Gastrocnemius medialis (tissue), 4 donors: ENCODE data around the gene PMS2.
"Not testable (repeated sequence)": the region's sequence is repeated elsewhere in the genome, so short reads cannot be mapped to it uniquely, and the experiment has no call there.

Source experiments
- CTCF ChIP-seq, 5 experiments: fragments of 450-650 bp in 3 of 5; fragments of 200-600 bp in 2 of 5; sonication (generic) in 2 of 5; IDR thresholded peaks in 4 of 5; conservative IDR thresholded peaks in 1 of 5; 1 replicate in 4 of 5; 2 replicates in 1 of 5; pipeline ENCODE4 v1.5.1; 2016 to 2019; ENCODE audit warnings: antibody characterized with exemption in 5 of 5, mild to moderate bottlenecking in 3 of 5, moderate library complexity in 3 of 5
- POLR2A ChIP-seq, 2 donors: fragments of 450-650 bp; IDR thresholded peaks; one replicate each; pipeline ENCODE4 v1.6.1; 2017; ENCODE audit warnings: antibody characterized with exemption in 2 of 2, mild to moderate bottlenecking in 2 of 2, moderate library complexity in 2 of 2

DNA sequence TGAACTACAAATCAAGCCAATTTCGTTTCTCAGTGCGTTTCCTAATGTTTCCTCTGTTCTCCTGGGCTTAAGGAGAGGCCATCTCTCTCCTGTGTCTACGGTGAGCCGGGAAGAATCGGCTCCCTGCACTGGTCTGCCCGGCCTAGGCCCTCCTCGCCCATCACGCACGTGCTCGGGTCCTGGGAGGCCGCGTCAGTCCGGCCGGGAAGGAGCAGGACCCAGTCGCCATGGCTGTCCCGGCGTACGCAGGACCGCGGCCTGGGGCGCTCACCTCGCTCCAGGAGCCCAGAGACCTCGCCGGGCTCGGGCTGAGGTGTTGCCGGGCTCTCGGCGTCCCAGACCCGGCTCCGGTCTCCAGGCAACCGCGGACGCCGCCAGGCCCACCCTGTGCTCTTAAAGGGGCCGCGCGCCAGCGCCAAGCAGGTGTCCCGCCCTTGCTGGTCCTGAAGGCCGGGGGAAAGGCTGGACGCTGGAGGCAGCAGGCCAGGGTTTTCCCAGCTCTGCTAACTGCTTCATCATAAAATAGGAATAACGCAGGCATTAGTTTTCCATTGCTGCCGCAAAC is 38.4 kb downstream of the PMS2 start, which contains the start of gene RSPH10B:
- TF ChIP-seq CTCF (IDR thresholded peaks at IDR 0.05 in 4 of 5, conservative IDR thresholded peaks at IDR 0.05 in 1 of 5); POLR2A (IDR thresholded peaks at IDR 0.05): not testable (repeated sequence)
